Measurements from ENCODE around the gene METTL18.
"Not testable (repeated sequence)": the region's sequence is repeated elsewhere in the genome, so short reads cannot be mapped to it uniquely, and the experiment has no call there.

The METTL18 gene

GRCh38 chr1:169794530-169795416, at the start of gene METTL18:
METTL18 (minus strand) TSS chr1:169794907; CDS start chr1:169793695, 1,212 bp downstream.
- DNase-seq = peak; percentile 98

GRCh38 chr1:169838942-169839341, 44.2 kb upstream of the METTL18 start:
- DNase-seq = no peak

DNA sequence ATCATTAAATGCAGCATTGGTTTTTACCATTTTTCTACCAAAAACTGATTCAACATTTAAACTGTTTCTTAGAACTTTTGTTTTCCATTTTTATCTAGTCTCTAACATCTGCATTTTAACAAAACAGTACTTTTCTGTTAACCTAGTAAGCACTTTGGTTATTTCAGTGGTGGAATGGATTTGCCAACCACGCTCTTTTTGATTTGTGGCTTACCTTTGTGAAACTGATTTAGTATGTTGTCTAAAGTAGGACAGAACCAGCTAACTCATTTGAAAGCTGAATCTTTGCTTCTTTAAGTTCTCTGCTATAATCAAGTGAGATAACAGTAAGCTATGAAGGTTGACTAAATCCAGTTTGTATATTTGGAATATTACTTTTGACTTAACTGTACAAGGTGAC, 41.5 kb upstream of the METTL18 start:
- DNase-seq = no peak

- no peak for DNase-seq
These were observed 40.9 kb upstream of the METTL18 start for GRCh38 chr1:169835647-169836046.

DNA sequence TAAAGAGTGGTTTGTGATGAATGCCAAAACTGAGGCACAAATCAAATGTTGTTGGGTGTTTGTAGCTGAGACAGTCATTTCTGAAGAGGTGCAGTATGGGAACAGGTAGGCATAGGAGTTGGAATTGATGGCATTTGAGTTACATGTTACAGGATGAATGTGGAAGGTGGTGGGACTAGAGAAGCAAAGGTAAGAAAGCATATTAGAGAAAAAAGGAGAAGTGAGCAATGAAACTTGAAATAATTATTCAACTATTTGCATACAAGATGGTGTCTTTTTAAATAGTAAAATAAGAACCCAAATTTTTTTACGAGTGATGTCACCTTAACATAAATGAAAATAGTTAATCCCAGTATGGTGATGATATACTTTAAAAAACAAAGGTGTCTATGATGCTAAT, 40.2 kb upstream of the METTL18 start:
- no peak for DNase-seq

GRCh38 chr1:169833179-169833901, 38.6 kb upstream of the METTL18 start:
- DNase-seq = no peak

GRCh38 chr1:169829671-169830070, 35.0 kb upstream of the METTL18 start:
- no peak for DNase-seq

- DNase-seq = no peak
These were observed 29.4 kb upstream of the METTL18 start for GRCh38 chr1:169824153-169824552.

DNA sequence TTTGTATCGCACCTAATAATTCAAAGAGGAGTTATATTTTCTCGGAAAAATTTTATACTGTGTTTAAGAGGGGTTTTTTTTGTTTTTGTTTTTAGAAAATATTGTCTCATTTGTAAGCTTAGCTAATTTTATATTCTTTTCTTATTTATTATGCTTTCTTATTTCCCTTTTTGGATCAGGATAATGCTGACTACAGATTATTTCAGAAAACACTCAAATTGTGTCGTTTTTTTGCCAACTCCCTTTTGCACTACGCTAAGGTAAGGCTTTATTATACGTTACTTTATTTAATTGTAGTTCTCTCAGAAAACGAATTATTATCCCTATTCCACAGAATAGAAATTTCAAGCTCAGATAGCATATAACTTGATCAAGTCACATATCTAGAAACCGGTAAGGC, 26.8 kb upstream of the METTL18 start:
- no peak for DNase-seq

- no peak for DNase-seq
These were observed 21.9 kb upstream of the METTL18 start for GRCh38 chr1:169816617-169817016.

DNA sequence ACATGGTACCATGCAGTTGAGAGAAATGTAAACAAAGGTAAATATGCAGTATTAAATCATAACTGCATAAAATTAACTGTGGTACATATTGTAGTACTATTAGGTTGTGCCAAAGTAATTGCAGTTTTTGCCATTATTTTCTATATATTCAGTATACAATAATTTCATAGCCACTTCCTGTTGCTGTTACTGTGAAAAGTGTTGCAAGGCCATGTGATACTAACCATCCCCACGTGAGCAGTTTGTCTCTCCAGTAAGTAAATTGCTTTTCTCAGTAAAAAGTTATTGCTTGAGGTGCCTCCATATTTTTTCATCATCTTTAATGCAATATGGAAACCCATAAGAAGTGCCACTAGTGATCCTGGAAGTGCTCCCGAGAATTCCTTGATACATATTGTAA, 19.6 kb upstream of the METTL18 start:
- no peak for DNase-seq

DNA sequence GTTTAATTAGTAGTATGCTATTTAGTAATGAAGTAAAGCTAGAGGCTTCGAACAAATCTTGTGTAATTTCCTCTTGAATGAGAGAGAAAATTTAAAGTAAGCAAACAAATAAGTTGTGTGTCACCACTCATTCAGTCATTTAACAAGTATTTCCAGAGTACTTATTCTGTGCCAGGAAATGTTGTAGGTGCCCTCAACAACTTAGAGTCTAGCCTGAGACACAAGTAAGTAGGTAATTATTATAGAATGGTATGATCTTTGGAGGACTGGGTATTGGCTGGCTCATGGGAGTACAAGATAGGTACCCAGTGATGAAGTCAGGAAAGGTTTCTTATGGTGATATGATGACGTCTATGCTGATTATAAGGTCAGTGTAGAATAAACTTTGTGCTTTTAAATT, 17.4 kb upstream of the METTL18 start:
- DNase-seq = no peak

DNA sequence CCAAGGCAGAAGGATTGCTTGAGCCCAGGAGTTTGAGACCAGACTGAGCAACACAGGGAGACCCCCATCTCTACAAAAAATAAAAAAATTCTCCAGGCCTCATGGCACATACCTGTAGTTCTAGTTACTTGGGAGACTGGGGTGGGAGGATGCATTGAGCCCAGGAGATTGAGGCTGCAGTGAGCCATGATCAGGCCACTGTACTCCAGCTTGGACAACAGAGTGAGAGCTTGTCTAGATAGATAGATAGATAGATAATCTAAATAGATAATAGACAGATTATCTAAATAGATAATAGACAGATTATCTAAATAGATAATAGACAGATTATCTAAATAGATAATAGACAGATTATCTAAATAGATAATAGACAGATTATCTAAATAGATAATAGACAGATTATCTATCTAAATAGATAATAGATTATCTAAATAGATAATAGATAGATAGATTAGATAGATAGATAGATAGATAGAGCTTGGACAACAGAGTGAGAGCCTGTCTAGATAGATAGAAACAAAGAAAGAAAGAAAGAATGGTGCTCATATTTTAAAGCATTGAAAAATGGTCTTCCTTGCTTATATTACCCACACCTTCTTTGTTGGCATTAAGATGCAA, 16.8 kb upstream of the METTL18 start:
- DNase-seq = not testable (repeated sequence)

DNA sequence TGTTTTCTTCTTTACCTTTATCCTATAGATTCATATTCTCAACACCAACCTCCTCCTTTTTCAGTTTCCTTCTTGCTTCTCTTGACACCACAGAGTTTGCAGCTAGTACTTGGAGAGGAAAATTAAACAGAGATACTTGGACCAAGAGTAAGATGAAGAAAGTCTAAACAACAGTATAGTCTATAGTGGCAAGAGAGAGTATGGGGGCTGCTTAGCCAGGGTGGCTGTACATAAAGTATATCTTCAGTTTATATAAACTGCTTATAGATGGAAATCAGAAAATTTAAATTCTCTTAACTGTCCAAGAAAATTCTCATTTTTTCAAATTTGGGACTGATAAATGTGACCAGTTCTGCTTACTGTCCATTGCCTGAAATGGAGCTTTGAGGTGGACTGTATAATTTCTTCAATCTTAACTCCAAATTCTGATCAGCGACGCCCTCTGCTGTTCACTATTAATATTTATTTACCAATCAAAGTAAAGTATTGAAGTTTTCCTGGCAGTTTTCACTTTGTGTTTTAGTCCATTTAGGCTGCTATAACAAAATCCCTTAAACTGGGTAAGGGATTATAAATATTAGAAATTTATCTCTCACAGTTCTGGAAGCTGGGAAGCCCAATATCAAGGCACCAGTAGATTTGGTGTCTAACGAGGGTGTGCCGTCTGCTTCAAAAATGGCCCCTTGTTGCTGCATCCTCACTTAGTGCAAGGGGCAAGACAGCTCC, 14.8 kb upstream of the METTL18 start:
- peak; percentile 47 for DNase-seq

DNA sequence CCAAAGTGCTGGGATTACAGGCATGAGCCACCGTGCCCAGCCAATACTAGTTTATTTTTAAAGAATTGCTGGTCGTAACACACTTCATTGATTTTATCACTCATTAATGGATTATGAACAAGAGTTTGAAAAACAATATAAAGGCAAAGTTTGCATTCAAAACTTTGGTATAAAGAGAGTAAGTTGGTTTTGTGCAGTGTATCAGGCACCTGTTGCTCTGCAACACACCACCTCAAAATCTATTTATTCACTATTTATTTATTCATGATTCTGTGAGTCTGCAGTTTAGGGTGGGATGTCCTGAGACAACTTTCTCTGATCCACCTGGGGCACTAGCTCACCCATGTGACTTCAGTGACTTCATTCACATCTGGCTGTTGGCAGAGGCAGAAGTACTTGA, 10.2 kb upstream of the METTL18 start:
- no peak for DNase-seq

DNA sequence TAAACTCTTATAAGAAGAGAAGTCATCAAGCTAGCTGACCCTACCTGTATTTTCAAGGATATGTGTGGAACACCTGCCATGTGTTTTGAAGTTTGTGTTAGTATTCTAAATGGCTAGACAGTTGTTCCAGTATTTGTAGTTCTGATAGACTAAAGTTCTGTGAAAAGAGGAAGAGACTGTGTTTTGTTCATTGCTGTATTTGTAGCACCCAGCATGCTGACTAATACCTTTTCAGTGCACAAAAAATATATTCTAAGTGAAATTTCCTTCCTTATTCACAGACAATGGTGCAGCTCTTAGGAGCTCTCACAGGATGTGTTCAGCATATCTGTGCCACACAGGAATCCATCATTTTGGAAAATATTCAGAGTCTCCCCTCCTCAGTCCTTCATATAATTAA, 8.2 kb upstream of the METTL18 start:
- DNase-seq = no peak

DNA sequence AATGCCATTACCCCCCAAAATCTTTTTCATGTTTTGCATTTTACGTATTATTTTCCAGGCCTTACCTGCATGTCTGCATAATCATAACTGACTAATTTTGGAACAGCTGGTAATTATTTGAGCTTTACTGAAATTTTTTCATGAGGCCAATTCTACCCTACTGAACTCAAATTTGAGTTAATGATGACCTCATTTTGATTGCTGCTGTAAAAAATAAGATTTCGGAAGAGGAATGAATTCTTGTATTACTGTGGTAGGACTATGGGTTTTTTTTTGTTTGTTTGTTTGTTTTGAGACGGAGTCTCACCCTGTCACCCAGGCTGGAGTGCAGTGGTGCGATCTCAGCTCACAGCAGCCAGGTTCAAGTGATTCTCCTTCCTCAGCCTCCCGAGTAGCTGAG, 2.6 kb upstream of the METTL18 start:
- DNase-seq = no peak

- no peak for DNase-seq
These were observed 1.6 kb upstream of the METTL18 start for GRCh38 chr1:169796274-169796810.

- no peak for DNase-seq
These were observed 980 bp upstream of the METTL18 start for GRCh38 chr1:169795687-169796086.

- DNase-seq = no peak
These were observed 977 bp downstream of the METTL18 start for GRCh38 chr1:169793730-169794129.

- no peak for DNase-seq
These were observed 6.3 kb downstream of the METTL18 start for GRCh38 chr1:169788402-169788801.

DNA sequence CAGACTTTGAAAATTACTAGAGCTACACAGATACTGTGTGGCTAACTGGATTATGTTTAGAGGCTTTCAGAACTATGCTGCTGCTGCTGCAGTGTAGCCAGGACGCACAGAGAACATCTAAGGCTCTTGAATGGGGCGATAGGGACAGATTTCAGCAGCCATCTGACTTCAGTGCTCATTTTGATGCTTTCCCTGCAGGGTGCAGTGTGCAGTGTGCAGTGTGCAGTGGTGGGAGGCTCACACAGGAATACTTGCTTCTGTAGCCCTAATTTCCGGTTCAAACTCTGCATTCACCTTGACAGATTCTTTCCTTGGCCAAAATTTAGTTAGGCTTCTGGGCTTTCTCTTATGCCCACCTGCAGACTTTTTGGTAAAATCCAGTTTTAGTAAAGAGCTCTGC, 7.7 kb downstream of the METTL18 start:
- DNase-seq = no peak

GRCh38 chr1:169785267-169785666, 9.4 kb downstream of the METTL18 start:
- no peak for DNase-seq
